HEK293 (cell line): ENCODE results near the gene SORBS2.

Experiments
- CTCF ChIA-PET: fragments of 350-600 bp; formaldehyde crosslinking; extraction: SDS; loops from one replicate; lab custom pipeline; 2021; ENCODE audit warnings: antibody characterized with exemption; lab: Yijun Ruan, JAX
- POLR2A ChIA-PET: fragments of 300-600 bp; formaldehyde crosslinking; extraction: SDS; loops from one replicate; lab custom pipeline; 2020; ENCODE audit warnings: antibody characterized with exemption, inconsistent platforms; lab: Yijun Ruan, JAX
- H3K27ac ChIP-seq: fragments of 200-500 bp; sonication (Bioruptor generic); 2 replicates; pipeline ENCODE4 v1.5.1; 2014; ENCODE audit warnings: low read depth, low read length, control low read depth, inconsistent platforms; ENCODE audit errors: extremely low read depth
- H3K36me3 ChIP-seq, 2 experiments: fragments of 200-500 bp in 1 of 2; sonication (Bioruptor generic) in 1 of 2; 1 replicate in 1 of 2; 2 replicates in 1 of 2; pipeline ENCODE4 v1.5.1; 2014 to 2017; ENCODE audit warnings: inconsistent platforms in 2 of 2, low read length in 2 of 2; ENCODE audit not compliant: control insufficient read depth in 2 of 2, insufficient read depth in 1 of 2
- H3K4me1 ChIP-seq: fragments of 200-500 bp; sonication (Bioruptor generic); 2 replicates; pipeline ENCODE4 v1.5.1; 2014; ENCODE audit warnings: mild to moderate bottlenecking, low read length, inconsistent platforms; ENCODE audit not compliant: control insufficient read depth, insufficient read depth
- H3K4me3 ChIP-seq: 2 replicates; pipeline ENCODE4 v1.5.1; 2011; ENCODE audit warnings: low read depth, mild to moderate bottlenecking, control low read depth, low read length, moderate library complexity
- H3K9me3 ChIP-seq: fragments of 200-500 bp; sonication (Bioruptor generic); 2 replicates; pipeline ENCODE4 v1.5.1; 2014; ENCODE audit warnings: low read depth, low read length, inconsistent platforms; ENCODE audit not compliant: control insufficient read depth, insufficient read depth
- EGR2 ChIP-seq: fragments of 450-650 bp; formaldehyde crosslinking; IDR thresholded peaks from 2 replicates; pipeline ENCODE4 v1.5.1; 2016; ENCODE audit warnings: low read depth, missing biosample characterization, missing genetic modification characterization
- RBAK ChIP-seq: fragments of 450-650 bp; formaldehyde crosslinking; IDR thresholded peaks from 2 replicates; pipeline ENCODE4 v1.5.1; 2016; ENCODE audit warnings: missing biosample characterization, missing genetic modification characterization
- SETDB1 ChIP-seq: IDR thresholded peaks from one replicate; pipeline ENCODE4 v1.6.1; 2017; ENCODE audit warnings: mild to moderate bottlenecking, low read length, moderate library complexity, mixed read lengths; ENCODE audit not compliant: insufficient read length
- WT1 ChIP-seq: fragments of 450-650 bp; formaldehyde crosslinking; IDR thresholded peaks from 2 replicates; pipeline ENCODE4 v1.5.1; 2016; ENCODE audit warnings: missing biosample characterization, missing genetic modification characterization
- ZBTB20 ChIP-seq: fragments of 450-650 bp; formaldehyde crosslinking; IDR thresholded peaks from 2 replicates; pipeline ENCODE4 v1.5.1; 2016; ENCODE audit warnings: missing biosample characterization, missing genetic modification characterization
- ZNF10 ChIP-seq: fragments of 450-650 bp; formaldehyde crosslinking; IDR thresholded peaks from 2 replicates; pipeline ENCODE4 v1.5.1; 2017; ENCODE audit warnings: missing biosample characterization, missing genetic modification characterization
- ZNF214 ChIP-seq: fragments of 450-650 bp; formaldehyde crosslinking; IDR thresholded peaks from 2 replicates; pipeline ENCODE4 v1.5.1; 2017; ENCODE audit warnings: missing biosample characterization, mild to moderate bottlenecking, missing genetic modification characterization, borderline replicate concordance
- ZNF24 ChIP-seq: fragments of 450-650 bp; formaldehyde crosslinking; IDR thresholded peaks from 2 replicates; pipeline ENCODE4 v1.5.1; 2016; ENCODE audit warnings: missing biosample characterization, missing genetic modification characterization
- ZNF311 ChIP-seq: fragments of 450-650 bp; formaldehyde crosslinking; IDR thresholded peaks from 2 replicates; pipeline ENCODE4 v1.5.1; 2017; ENCODE audit warnings: missing biosample characterization, missing genetic modification characterization, borderline replicate concordance
- ZNF324 ChIP-seq: fragments of 450-650 bp; formaldehyde crosslinking; IDR thresholded peaks from 2 replicates; pipeline ENCODE4 v1.5.1; 2016; ENCODE audit warnings: missing biosample characterization, missing genetic modification characterization
- ZNF391 ChIP-seq: fragments of 450-650 bp; formaldehyde crosslinking; IDR thresholded peaks from 2 replicates; pipeline ENCODE4 v1.5.1; 2016; ENCODE audit warnings: low read depth, missing biosample characterization, missing genetic modification characterization, borderline replicate concordance
- ZNF416 ChIP-seq: fragments of 450-650 bp; formaldehyde crosslinking; IDR thresholded peaks from 2 replicates; pipeline ENCODE4 v1.5.1; 2016; ENCODE audit warnings: missing biosample characterization, missing genetic modification characterization
- ZNF473 ChIP-seq: fragments of 450-650 bp; formaldehyde crosslinking; IDR thresholded peaks from 2 replicates; pipeline ENCODE4 v1.5.1; 2017; ENCODE audit warnings: missing biosample characterization, missing genetic modification characterization
- ZNF600 ChIP-seq: fragments of 450-650 bp; formaldehyde crosslinking; IDR thresholded peaks from 2 replicates; pipeline ENCODE4 v1.5.1; 2016; ENCODE audit warnings: missing biosample characterization, missing genetic modification characterization
- ZNF768 ChIP-seq: fragments of 450-650 bp; formaldehyde crosslinking; IDR thresholded peaks from 2 replicates; pipeline ENCODE4 v1.5.1; 2018; ENCODE audit warnings: missing biosample characterization, mild to moderate bottlenecking, missing genetic modification characterization
- TF ChIP-seq, protein P1 (sequence below): fragments of 450-650 bp; formaldehyde crosslinking; IDR thresholded peaks from 2 replicates; pipeline ENCODE4 v1.5.1; 2016; ENCODE audit warnings: missing biosample characterization, missing genetic modification characterization, low read depth
- TF ChIP-seq, protein P2 (sequence below): fragments of 450-650 bp; formaldehyde crosslinking; IDR thresholded peaks from 2 replicates; pipeline ENCODE4 v1.5.1; 2016; ENCODE audit warnings: missing biosample characterization, missing genetic modification characterization
- TF ChIP-seq, protein P3 (sequence below): fragments of 450-650 bp; IDR thresholded peaks from 2 replicates; pipeline ENCODE4 v1.5.1; 2018; ENCODE audit warnings: missing biosample characterization, missing genetic modification characterization
- TF ChIP-seq, protein P4 (sequence below): fragments of 450-650 bp; formaldehyde crosslinking; IDR thresholded peaks from 2 replicates; pipeline ENCODE4 v1.5.0; 2017; ENCODE audit warnings: missing biosample characterization, missing genetic modification characterization, borderline replicate concordance
- TF ChIP-seq, protein P5 (sequence below): fragments of 450-650 bp; formaldehyde crosslinking; IDR thresholded peaks from 2 replicates; pipeline ENCODE4 v1.5.1; 2016; ENCODE audit warnings: missing biosample characterization, missing genetic modification characterization, borderline replicate concordance

Gene SORBS2

DNA sequence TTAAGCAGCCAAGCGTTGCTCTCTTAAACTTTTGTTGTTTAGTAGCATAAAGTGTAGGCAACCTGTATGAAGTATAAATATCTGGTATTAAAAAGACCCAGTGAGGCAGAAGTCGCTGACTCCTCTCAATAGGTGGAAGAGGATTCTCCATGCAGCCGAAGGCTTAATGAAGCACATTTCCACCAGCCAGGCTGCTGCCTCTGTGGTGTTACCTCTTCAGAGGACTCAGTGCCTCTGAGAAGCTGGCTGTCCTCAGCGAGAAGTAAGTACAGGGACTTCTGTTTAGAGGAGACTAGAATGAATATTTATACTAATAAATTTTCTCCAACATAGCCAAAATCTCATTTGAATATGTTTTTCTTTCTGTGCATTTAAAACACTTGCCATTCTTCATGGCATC, 6.0 kb downstream of the SORBS2 start (continued):
- TF ChIP-seq, protein P1, sequence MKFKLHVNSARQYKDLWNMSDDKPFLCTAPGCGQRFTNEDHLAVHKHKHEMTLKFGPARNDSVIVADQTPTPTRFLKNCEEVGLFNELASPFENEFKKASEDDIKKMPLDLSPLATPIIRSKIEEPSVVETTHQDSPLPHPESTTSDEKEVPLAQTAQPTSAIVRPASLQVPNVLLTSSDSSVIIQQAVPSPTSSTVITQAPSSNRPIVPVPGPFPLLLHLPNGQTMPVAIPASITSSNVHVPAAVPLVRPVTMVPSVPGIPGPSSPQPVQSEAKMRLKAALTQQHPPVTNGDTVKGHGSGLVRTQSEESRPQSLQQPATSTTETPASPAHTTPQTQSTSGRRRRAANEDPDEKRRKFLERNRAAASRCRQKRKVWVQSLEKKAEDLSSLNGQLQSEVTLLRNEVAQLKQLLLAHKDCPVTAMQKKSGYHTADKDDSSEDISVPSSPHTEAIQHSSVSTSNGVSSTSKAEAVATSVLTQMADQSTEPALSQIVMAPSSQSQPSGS = no peak

DNA sequence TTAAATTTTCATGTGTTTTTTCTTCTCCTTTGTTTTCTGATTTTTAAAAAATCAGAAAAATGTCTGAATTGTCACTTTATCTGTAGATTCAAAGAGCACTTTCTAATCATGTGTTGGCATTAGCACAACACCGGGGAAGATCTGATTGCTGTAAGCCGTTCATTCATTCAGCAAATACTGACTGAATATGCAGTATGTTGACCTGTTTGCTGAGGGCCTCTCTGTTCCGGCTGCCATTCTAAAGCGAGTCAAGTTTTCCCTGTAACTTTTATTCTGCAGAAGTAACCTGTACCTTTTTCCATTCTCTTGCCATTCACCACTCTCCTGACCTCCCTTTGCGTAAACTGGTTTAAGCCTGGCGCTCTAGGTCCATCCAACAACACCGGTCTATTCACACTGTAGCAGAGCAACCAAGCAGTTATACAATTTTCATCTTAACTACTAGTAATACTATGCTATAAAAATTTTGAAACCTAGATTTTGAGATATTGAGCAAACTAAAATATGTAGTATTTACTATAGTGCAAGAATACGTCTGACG, 6.7 kb downstream of the SORBS2 start:
- Histone ChIP-seq H3K9me3 (no peaks in the 10 kb centered on the region), H3K4me3 (no peak overlapping the region), H3K27ac (no peak overlapping the region), H3K36me3 (no peaks in the 10 kb centered on the region)
- CTCF ChIA-PET = no interaction called here
- POLR2A ChIA-PET = no interaction called here
- TF ChIP-seq WT1 (tag by site-specific recombination) = no peak
- TF ChIP-seq ZNF473 = no peak
- TF ChIP-seq ZNF391 (tag by site-specific recombination) = no peak
- TF ChIP-seq ZNF311 (tag by site-specific recombination) = no peak
- TF ChIP-seq ZNF10 = no peak
- TF ChIP-seq, protein P2, sequence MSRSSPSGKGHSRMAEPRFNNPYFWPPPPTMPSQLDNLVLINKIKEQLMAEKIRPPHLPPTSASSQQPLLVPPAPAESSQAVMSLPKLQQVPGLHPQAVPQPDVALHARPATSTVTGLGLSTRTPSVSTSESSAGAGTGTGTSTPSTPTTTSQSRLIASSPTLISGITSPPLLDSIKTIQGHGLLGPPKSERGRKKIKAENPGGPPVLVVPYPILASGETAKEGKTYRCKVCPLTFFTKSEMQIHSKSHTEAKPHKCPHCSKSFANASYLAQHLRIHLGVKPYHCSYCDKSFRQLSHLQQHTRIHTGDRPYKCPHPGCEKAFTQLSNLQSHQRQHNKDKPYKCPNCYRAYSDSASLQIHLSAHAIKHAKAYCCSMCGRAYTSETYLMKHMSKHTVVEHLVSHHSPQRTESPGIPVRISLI (tag by site-specific recombination) = no peak
- no peak for TF ChIP-seq ZNF600 (tag by site-specific recombination)
- TF ChIP-seq, protein P3, sequence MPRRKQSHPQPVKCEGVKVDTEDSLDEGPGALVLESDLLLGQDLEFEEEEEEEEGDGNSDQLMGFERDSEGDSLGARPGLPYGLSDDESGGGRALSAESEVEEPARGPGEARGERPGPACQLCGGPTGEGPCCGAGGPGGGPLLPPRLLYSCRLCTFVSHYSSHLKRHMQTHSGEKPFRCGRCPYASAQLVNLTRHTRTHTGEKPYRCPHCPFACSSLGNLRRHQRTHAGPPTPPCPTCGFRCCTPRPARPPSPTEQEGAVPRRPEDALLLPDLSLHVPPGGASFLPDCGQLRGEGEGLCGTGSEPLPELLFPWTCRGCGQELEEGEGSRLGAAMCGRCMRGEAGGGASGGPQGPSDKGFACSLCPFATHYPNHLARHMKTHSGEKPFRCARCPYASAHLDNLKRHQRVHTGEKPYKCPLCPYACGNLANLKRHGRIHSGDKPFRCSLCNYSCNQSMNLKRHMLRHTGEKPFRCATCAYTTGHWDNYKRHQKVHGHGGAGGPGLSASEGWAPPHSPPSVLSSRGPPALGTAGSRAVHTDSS (tag by site-specific recombination) = no peak
- no peak for TF ChIP-seq EGR2 (tag by site-specific recombination)
- no peak for TF ChIP-seq ZNF768 (tag by site-specific recombination)
- no peak for TF ChIP-seq ZNF214 (tag by site-specific recombination)
- TF ChIP-seq, protein P4, sequence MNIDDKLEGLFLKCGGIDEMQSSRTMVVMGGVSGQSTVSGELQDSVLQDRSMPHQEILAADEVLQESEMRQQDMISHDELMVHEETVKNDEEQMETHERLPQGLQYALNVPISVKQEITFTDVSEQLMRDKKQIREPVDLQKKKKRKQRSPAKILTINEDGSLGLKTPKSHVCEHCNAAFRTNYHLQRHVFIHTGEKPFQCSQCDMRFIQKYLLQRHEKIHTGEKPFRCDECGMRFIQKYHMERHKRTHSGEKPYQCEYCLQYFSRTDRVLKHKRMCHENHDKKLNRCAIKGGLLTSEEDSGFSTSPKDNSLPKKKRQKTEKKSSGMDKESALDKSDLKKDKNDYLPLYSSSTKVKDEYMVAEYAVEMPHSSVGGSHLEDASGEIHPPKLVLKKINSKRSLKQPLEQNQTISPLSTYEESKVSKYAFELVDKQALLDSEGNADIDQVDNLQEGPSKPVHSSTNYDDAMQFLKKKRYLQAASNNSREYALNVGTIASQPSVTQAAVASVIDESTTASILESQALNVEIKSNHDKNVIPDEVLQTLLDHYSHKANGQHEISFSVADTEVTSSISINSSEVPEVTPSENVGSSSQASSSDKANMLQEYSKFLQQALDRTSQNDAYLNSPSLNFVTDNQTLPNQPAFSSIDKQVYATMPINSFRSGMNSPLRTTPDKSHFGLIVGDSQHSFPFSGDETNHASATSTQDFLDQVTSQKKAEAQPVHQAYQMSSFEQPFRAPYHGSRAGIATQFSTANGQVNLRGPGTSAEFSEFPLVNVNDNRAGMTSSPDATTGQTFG (tag by site-specific recombination) = no peak
- TF ChIP-seq ZBTB20 (tag by site-specific recombination) = no peak
- no peak for TF ChIP-seq ZNF324 (tag by site-specific recombination)
- TF ChIP-seq ZNF416 (tag by site-specific recombination) = no peak
- no peak for TF ChIP-seq RBAK
- TF ChIP-seq SETDB1 = no peak
- TF ChIP-seq, protein P5, sequence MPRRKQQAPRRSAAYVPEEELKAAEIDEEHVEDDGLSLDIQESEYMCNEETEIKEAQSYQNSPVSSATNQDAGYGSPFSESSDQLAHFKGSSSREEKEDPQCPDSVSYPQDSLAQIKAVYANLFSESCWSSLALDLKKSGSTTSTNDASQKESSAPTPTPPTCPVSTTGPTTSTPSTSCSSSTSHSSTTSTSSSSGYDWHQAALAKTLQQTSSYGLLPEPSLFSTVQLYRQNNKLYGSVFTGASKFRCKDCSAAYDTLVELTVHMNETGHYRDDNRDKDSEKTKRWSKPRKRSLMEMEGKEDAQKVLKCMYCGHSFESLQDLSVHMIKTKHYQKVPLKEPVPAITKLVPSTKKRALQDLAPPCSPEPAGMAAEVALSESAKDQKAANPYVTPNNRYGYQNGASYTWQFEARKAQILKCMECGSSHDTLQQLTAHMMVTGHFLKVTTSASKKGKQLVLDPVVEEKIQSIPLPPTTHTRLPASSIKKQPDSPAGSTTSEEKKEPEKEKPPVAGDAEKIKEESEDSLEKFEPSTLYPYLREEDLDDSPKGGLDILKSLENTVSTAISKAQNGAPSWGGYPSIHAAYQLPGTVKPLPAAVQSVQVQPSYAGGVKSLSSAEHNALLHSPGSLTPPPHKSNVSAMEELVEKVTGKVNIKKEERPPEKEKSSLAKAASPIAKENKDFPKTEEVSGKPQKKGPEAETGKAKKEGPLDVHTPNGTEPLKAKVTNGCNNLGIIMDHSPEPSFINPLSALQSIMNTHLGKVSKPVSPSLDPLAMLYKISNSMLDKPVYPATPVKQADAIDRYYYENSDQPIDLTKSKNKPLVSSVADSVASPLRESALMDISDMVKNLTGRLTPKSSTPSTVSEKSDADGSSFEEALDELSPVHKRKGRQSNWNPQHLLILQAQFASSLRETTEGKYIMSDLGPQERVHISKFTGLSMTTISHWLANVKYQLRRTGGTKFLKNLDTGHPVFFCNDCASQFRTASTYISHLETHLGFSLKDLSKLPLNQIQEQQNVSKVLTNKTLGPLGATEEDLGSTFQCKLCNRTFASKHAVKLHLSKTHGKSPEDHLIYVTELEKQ (tag by site-specific recombination) = no peak
- TF ChIP-seq ZNF24 (tag by site-specific recombination) = no peak
- TF ChIP-seq, all 188 proteins: peak for 0
- H3K4me1 ChIP-seq = no peaks in the 10 kb centered on the region; the same call in 1 of the 2 replicates
